Islet of Langerhans (tissue), 1 donor: Measurements from ENCODE around the gene TSPAN15.
"Not testable (repeated sequence)": the region's sequence is repeated elsewhere in the genome, so short reads cannot be mapped to it uniquely, and the experiment has no call there.

Source experiments
- FAIRE-seq: peaks from one replicate; lab custom pipeline; 2011; peaks lifted over from hg19 to GRCh38; lab: Jason Lieb, UNC

The TSPAN15 gene

GRCh38 chr10:69466689-69467088 lies 15.4 kb downstream of the TSPAN15 start:
- no peak for FAIRE-seq

GRCh38 chr10:69467928-69468750 lies 16.9 kb downstream of the TSPAN15 start:
- FAIRE-seq, result no peak

- no peak for FAIRE-seq
Measured at GRCh38 chr10:69468751-69469089, 17.5 kb downstream of the TSPAN15 start.

GRCh38 chr10:69469976-69470375 lies 18.7 kb downstream of the TSPAN15 start:
- FAIRE-seq, result no peak

- FAIRE-seq, result no peak
Measured at GRCh38 chr10:69470463-69471384, 19.5 kb downstream of the TSPAN15 start.

GRCh38 chr10:69472142-69472541 lies 20.9 kb downstream of the TSPAN15 start:
- FAIRE-seq, result no peak

GRCh38 chr10:69472544-69472943 lies 21.3 kb downstream of the TSPAN15 start:
- no peak for FAIRE-seq

GRCh38 chr10:69473304-69473990 lies 22.2 kb downstream of the TSPAN15 start:
- no peak for FAIRE-seq

GRCh38 chr10:69474742-69475432 lies 23.6 kb downstream of the TSPAN15 start:
- FAIRE-seq, result no peak

GRCh38 chr10:69475433-69475830 lies 24.2 kb downstream of the TSPAN15 start:
- FAIRE-seq, result no peak

GRCh38 chr10:69477968-69478597 lies 26.8 kb downstream of the TSPAN15 start:
- no peak for FAIRE-seq

GRCh38 chr10:69479240-69480067 lies 28.2 kb downstream of the TSPAN15 start:
- no peak for FAIRE-seq

GRCh38 chr10:69480068-69480412 lies 28.8 kb downstream of the TSPAN15 start:
- FAIRE-seq, result no peak

GRCh38 chr10:69481305-69481704 lies 30.0 kb downstream of the TSPAN15 start:
- FAIRE-seq, result no peak

GRCh38 chr10:69481811-69482524 lies 30.7 kb downstream of the TSPAN15 start:
- no peak for FAIRE-seq

GRCh38 chr10:69483963-69484362 lies 32.7 kb downstream of the TSPAN15 start:
- FAIRE-seq, result no peak

GRCh38 chr10:69484736-69485135 lies 33.5 kb downstream of the TSPAN15 start:
- no peak for FAIRE-seq

GRCh38 chr10:69486922-69487730 lies 35.9 kb downstream of the TSPAN15 start:
- FAIRE-seq, result no peak

- not testable (repeated sequence) for FAIRE-seq
Measured at GRCh38 chr10:69488149-69488844, 37.0 kb downstream of the TSPAN15 start.
